Memory B cell (primary cell): ENCODE data around the gene CHKA.

Experiments used
- ATAC-seq: fragments of 150-1000 bp; cut with Tn5 transposase; 2 replicates; pipeline ENCODE4 v1.10.0; 2021; ENCODE audit warnings: low read depth, mild to moderate bottlenecking, moderate library complexity
- DNase-seq, 2 donors: peaks; one replicate each; pipeline ENCODE4 v3.0.0; 2022; ENCODE audit warnings: low spot score in 2 of 2
- H3K27ac Mint-ChIP-seq: one replicate; pipeline ENCODE4 v1.8.0; 2022; ENCODE audit warnings: mild to moderate bottlenecking, moderate library complexity, mixed read lengths
- H3K27me3 Mint-ChIP-seq: one replicate; pipeline ENCODE4 v1.8.0; 2022; ENCODE audit warnings: mixed read lengths
- H3K36me3 Mint-ChIP-seq: one replicate; pipeline ENCODE4 v1.8.0; 2022; ENCODE audit warnings: mild to moderate bottlenecking, mixed read lengths
- H3K4me1 Mint-ChIP-seq: one replicate; pipeline ENCODE4 v1.8.0; 2022; ENCODE audit warnings: mixed read lengths
- H3K4me3 Mint-ChIP-seq: one replicate; pipeline ENCODE4 v1.8.0; 2022; ENCODE audit warnings: mild to moderate bottlenecking, moderate library complexity, mixed read lengths
- H3K9me3 Mint-ChIP-seq: one replicate; pipeline ENCODE4 v1.8.0; 2022; ENCODE audit warnings: mixed read lengths

Gene CHKA

GRCh38 chr11:68137833-68138232, 16.6 kb upstream of the CHKA start:
- Mint-ChIP-seq H3K27ac (no peak overlapping the region), H3K36me3 (peaks cover 3% of the 10 kb centered on the region), H3K27me3 (peaks cover 5% of the 10 kb centered on the region), H3K9me3 (peaks cover under 1% of the 10 kb centered on the region), H3K4me3 (no peak overlapping the region), H3K4me1 (peaks cover 4% of the 10 kb centered on the region)
- DNase-seq (no peak), ATAC-seq (no peak)

- Mint-ChIP-seq H3K9me3 (peaks cover 7% of the 10 kb centered on the region), H3K36me3 (peaks cover 10% of the 10 kb centered on the region), H3K4me1 (peaks cover 4% of the 10 kb centered on the region), H3K27ac (no peak overlapping the region), H3K27me3 (peaks cover 5% of the 10 kb centered on the region), H3K4me3 (no peak overlapping the region)
- ATAC-seq (no peak), DNase-seq (no peak)
Observed at GRCh38 chr11:68136866-68137265, 15.7 kb upstream of the CHKA start.

GRCh38 chr11:68135161-68135560, 14.0 kb upstream of the CHKA start:
- peaks cover 3% of the 10 kb centered on the region for H3K27me3 Mint-ChIP-seq
- ATAC-seq (no peak), DNase-seq (no peak)
- peaks cover 9% of the 10 kb centered on the region for H3K9me3 Mint-ChIP-seq
- peaks cover 11% of the 10 kb centered on the region for H3K36me3 Mint-ChIP-seq
- H3K27ac Mint-ChIP-seq: no peak overlapping the region
- H3K4me3 Mint-ChIP-seq: no peak overlapping the region
- H3K4me1 Mint-ChIP-seq: no peaks in the 10 kb centered on the region

- ATAC-seq: no peak
Observed at GRCh38 chr11:68133761-68134160, 12.6 kb upstream of the CHKA start.

GRCh38 chr11:68130121-68130520, 8.9 kb upstream of the CHKA start:
- Mint-ChIP-seq H3K4me1 (no peaks in the 10 kb centered on the region), H3K4me3 (no peak overlapping the region), H3K27ac (no peak overlapping the region), H3K36me3 (peaks cover 11% of the 10 kb centered on the region), H3K9me3 (peaks cover 9% of the 10 kb centered on the region), H3K27me3 (peaks cover 14% of the 10 kb centered on the region)
- DNase-seq (no peak), ATAC-seq (no peak)

More at GRCh38 chr11:68133761-68134160, 12.6 kb upstream of the CHKA start:
- Mint-ChIP-seq H3K4me3 (no peak overlapping the region), H3K9me3 (peaks cover 9% of the 10 kb centered on the region), H3K4me1 (no peaks in the 10 kb centered on the region), H3K27me3 (peaks cover 14% of the 10 kb centered on the region), H3K36me3 (peaks cover 11% of the 10 kb centered on the region), H3K27ac (no peak overlapping the region)
- DNase-seq: no peak

GRCh38 chr11:68128682-68129327, 7.6 kb upstream of the CHKA start:
- H3K4me1 Mint-ChIP-seq: no peaks in the 10 kb centered on the region
- H3K4me3 Mint-ChIP-seq: no peak overlapping the region
- ATAC-seq (no peak), DNase-seq (no peak)
- H3K36me3 Mint-ChIP-seq: peaks cover 9% of the 10 kb centered on the region
- no peak overlapping the region for H3K27ac Mint-ChIP-seq
- H3K27me3 Mint-ChIP-seq: peaks cover 12% of the 10 kb centered on the region
- peaks cover 9% of the 10 kb centered on the region for H3K9me3 Mint-ChIP-seq

GRCh38 chr11:68127714-68128681, 6.8 kb upstream of the CHKA start:
- Mint-ChIP-seq H3K9me3 (peaks cover 9% of the 10 kb centered on the region), H3K4me1 (no peaks in the 10 kb centered on the region), H3K27ac (no peak overlapping the region), H3K36me3 (peaks cover 8% of the 10 kb centered on the region), H3K4me3 (no peak overlapping the region), H3K27me3 (peaks cover 12% of the 10 kb centered on the region)
- no peak for ATAC-seq
- DNase-seq: no peak

GRCh38 chr11:68125164-68125563, 4.0 kb upstream of the CHKA start:
- no peak for DNase-seq
- ATAC-seq: no peak
- no peak overlapping the region for H3K27ac Mint-ChIP-seq
- peaks cover 12% of the 10 kb centered on the region for H3K27me3 Mint-ChIP-seq
- H3K4me1 Mint-ChIP-seq: peaks cover 5% of the 10 kb centered on the region
- no peaks in the 10 kb centered on the region for H3K36me3 Mint-ChIP-seq
- no peak overlapping the region for H3K4me3 Mint-ChIP-seq
- no peaks in the 10 kb centered on the region for H3K9me3 Mint-ChIP-seq

- Mint-ChIP-seq H3K4me1 (peaks cover 17% of the 10 kb centered on the region), H3K27ac (no peak overlapping the region), H3K9me3 (no peaks in the 10 kb centered on the region), H3K36me3 (no peaks in the 10 kb centered on the region), H3K4me3 (no peak overlapping the region), H3K27me3 (peaks cover 2% of the 10 kb centered on the region)
- DNase-seq: no peak
- no peak for ATAC-seq
Observed at GRCh38 chr11:68122936-68123539, 1.9 kb upstream of the CHKA start.

DNA sequence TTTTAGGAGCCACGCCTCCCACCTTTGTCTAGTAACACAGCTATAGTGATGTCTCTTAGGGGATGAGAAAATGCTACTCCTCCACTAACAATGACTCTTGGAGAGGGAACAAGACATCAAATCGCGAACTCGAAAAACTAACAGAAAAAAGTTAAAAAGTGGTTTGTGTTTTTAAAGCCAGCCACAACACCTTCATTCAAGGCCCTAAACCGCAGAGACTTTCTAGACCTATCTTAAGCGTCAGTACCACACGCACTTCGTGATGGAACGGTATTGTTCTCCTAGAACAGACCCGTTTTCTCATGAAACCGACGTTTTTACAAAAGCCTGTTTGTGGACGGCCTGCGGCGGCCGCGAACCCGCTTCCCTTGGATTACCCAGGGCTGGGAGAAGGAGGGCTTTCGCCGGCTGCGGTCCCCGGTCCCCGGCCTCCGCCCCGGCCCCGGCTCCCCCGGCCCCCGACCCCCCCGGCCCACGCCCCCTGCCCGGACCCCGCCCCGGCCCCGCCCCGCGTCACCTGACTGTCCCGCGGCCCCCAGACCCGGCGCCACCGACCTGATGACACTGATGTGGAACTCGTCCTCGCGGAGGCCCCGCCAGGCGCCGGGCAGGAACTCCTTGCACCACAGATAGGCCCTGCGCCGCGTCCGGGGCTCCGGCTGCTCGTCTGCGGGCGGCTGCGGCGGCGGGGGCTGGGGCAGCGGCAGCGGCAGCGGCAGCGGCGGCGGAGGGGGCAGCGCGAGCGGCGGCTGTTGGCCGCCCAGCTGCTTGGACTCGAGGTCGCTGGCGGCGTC, 718 bp downstream of the CHKA start:
- Mint-ChIP-seq H3K27ac (peak overlapping the region; percentile 83), H3K36me3 (no peaks in the 10 kb centered on the region), H3K9me3 (no peaks in the 10 kb centered on the region), H3K4me3 (peak overlapping the region; percentile 87), H3K4me1 (peaks cover 20% of the 10 kb centered on the region), H3K27me3 (no peaks in the 10 kb centered on the region)
- DNase-seq (peak; percentile 28 to 46), ATAC-seq (peak; percentile 25)

GRCh38 chr11:68118706-68119448, 2.3 kb downstream of the CHKA start:
- DNase-seq: no peak
- H3K27ac Mint-ChIP-seq: peak overlapping the region; percentile 80

DNA sequence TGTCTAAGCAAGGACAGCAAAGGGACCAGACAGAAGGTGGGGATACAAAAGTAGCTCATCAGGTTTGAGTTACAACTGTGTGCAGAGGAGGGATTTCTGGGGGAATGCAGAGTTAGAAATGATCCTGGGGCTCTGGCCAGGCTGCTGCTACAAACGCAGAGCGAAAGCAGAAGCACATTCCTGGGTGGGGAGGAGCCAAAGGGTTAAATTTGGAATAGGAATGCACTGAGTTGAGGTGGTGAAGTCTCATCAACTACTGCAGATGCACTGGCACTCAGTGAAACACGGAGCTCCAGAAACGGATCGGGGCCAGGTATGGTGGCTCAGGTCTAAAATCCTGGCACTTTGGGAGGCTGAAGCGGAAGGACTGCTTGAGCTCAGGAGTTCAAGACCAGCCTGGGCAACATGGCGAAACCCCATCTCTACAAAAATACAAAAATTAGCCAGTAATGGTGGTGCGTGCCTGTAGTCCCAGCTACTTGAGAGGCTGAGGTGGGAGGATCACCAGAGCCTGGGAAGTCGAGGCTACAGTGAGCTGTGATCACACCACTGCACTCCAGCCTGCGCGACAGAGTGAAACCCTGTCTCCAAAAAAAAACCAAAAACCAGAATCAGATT, 3.2 kb downstream of the CHKA start:
- DNase-seq (no peak), ATAC-seq (no peak)
- H3K27ac Mint-ChIP-seq: no peak overlapping the region
- H3K36me3 Mint-ChIP-seq: no peaks in the 10 kb centered on the region
- no peaks in the 10 kb centered on the region for H3K9me3 Mint-ChIP-seq
- H3K4me1 Mint-ChIP-seq: peaks cover 23% of the 10 kb centered on the region
- no peaks in the 10 kb centered on the region for H3K27me3 Mint-ChIP-seq
- no peak overlapping the region for H3K4me3 Mint-ChIP-seq

More at GRCh38 chr11:68118706-68119448, 2.3 kb downstream of the CHKA start:
- ATAC-seq: no peak
- H3K9me3 Mint-ChIP-seq: no peaks in the 10 kb centered on the region
- H3K27me3 Mint-ChIP-seq: no peaks in the 10 kb centered on the region
- peaks cover 23% of the 10 kb centered on the region for H3K4me1 Mint-ChIP-seq
- peak overlapping the region; percentile 25 for H3K4me3 Mint-ChIP-seq
- no peaks in the 10 kb centered on the region for H3K36me3 Mint-ChIP-seq

- Mint-ChIP-seq H3K27me3 (no peaks in the 10 kb centered on the region), H3K27ac (no peak overlapping the region), H3K4me3 (no peak overlapping the region), H3K4me1 (peaks cover 20% of the 10 kb centered on the region), H3K36me3 (no peaks in the 10 kb centered on the region), H3K9me3 (no peaks in the 10 kb centered on the region)
- no peak for ATAC-seq
- DNase-seq: no peak
Observed at GRCh38 chr11:68116974-68117373, 4.2 kb downstream of the CHKA start.
